MM.1S (cell line): ENCODE data around the gene BRD3.

ENCODE experiments used
- DNase-seq: peaks from one replicate; pipeline ENCODE4 v3.0.0-alpha.2; 2015
- H2AFZ ChIP-seq: fragments of 300-600 bp; sonication (generic); 2 replicates; pipeline ENCODE4 v1.6.0; 2016; ENCODE audit warnings: antibody characterized with exemption, low read length
- H3F3A ChIP-seq: fragments of 300-600 bp; sonication (generic); 2 replicates; pipeline ENCODE4 v1.6.1; 2016; ENCODE audit warnings: mild to moderate bottlenecking, antibody characterized with exemption, low read length, moderate library complexity, mixed read lengths; ENCODE audit not compliant: insufficient read depth
- H3K27ac ChIP-seq: fragments of 300-600 bp; sonication (generic); 2 replicates; pipeline ENCODE4 v1.5.1; 2016; ENCODE audit warnings: mild to moderate bottlenecking, low read length
- H3K27me3 ChIP-seq: fragments of 300-600 bp; sonication (generic); replicated peaks from 2 replicates; pipeline ENCODE4 v1.6.0; 2016; ENCODE audit warnings: low read length; ENCODE audit not compliant: insufficient read depth
- H3K36me3 ChIP-seq: fragments of 300-600 bp; sonication (generic); replicated peaks from 2 replicates; pipeline ENCODE4 v1.6.1; 2016; ENCODE audit warnings: mild to moderate bottlenecking, low read length, mixed read lengths; ENCODE audit not compliant: insufficient read depth
- H3K4me1 ChIP-seq: fragments of 300-600 bp; sonication (generic); 2 replicates; pipeline ENCODE4 v1.6.1; 2016; ENCODE audit warnings: low read length, mixed read lengths
- H3K4me2 ChIP-seq: fragments of 300-600 bp; sonication (generic); 2 replicates; pipeline ENCODE4 v1.6.0; 2016; ENCODE audit warnings: low read depth, low read length
- H3K4me3 ChIP-seq: fragments of 300-600 bp; sonication (generic); 2 replicates; pipeline ENCODE4 v1.5.1; 2016; ENCODE audit warnings: low read length, mixed read lengths
- H3K79me2 ChIP-seq: fragments of 300-600 bp; sonication (generic); 2 replicates; pipeline ENCODE4 v1.6.1; 2016; ENCODE audit warnings: mixed run types, low read length, mixed read lengths
- H3K9ac ChIP-seq: fragments of 300-600 bp; sonication (generic); 2 replicates; pipeline ENCODE4 v1.6.1; 2016; ENCODE audit warnings: low read length, mixed read lengths
- H3K9me2 ChIP-seq: fragments of 300-600 bp; sonication (generic); replicated peaks from 2 replicates; pipeline ENCODE4 v1.6.1; 2016; ENCODE audit warnings: mild to moderate bottlenecking, low read length, mixed read lengths; ENCODE audit not compliant: insufficient read depth
- H3K9me3 ChIP-seq: fragments of 300-600 bp; sonication (generic); replicated peaks from 2 replicates; pipeline ENCODE4 v1.6.1; 2016; ENCODE audit warnings: mild to moderate bottlenecking, low read length, mixed read lengths; ENCODE audit not compliant: insufficient read depth
- H4K20me1 ChIP-seq: fragments of 300-600 bp; sonication (generic); 2 replicates; pipeline ENCODE4 v1.6.1; 2016; ENCODE audit warnings: mild to moderate bottlenecking, low read length, moderate library complexity, mixed read lengths; ENCODE audit not compliant: insufficient read depth
- CTCF ChIP-seq: fragments of 300-600 bp; sonication (generic); IDR thresholded peaks from 2 replicates; pipeline ENCODE4 v1.5.1; 2016; ENCODE audit warnings: antibody characterized with exemption, low read length, mixed read lengths
- EZH2 ChIP-seq: fragments of 300-600 bp; sonication (generic); optimal IDR thresholded peaks from 2 replicates; pipeline ENCODE3; 2017; ENCODE audit warnings: low read depth, mild to moderate bottlenecking, antibody characterized with exemption, low read length, mixed read lengths
- EZH2phosphoT487 ChIP-seq: fragments of 300-600 bp; sonication (generic); IDR thresholded peaks from 2 replicates; pipeline ENCODE4 v1.6.1; 2018; ENCODE audit warnings: antibody characterized with exemption, low read length

BRD3 gene

GRCh38 chr9:134040176-134040565 lies 27.7 kb downstream of the BRD3 start:
- no peaks in the 10 kb centered on the region for H3K79me2 ChIP-seq
- no peak for TF ChIP-seq EZH2
- TF ChIP-seq EZH2phosphoT487 = no peak
- no peak for TF ChIP-seq CTCF
- no peaks in the 10 kb centered on the region for H3K4me1 ChIP-seq
- no peaks in the 10 kb centered on the region for H3F3A ChIP-seq
- no peaks in the 10 kb centered on the region for H3K36me3 ChIP-seq
- no peaks in the 10 kb centered on the region for H3K27me3 ChIP-seq
- H3K9me2 ChIP-seq = no peaks in the 10 kb centered on the region
- H2AFZ ChIP-seq = no peak overlapping the region
- DNase-seq = no peak
- no peak overlapping the region for H3K9ac ChIP-seq
- no peaks in the 10 kb centered on the region for H4K20me1 ChIP-seq
- no peak overlapping the region for H3K4me3 ChIP-seq
- H3K4me2 ChIP-seq = no peak overlapping the region
- no peaks in the 10 kb centered on the region for H3K9me3 ChIP-seq
- H3K27ac ChIP-seq = no peak overlapping the region

- no peaks in the 10 kb centered on the region for H3K36me3 ChIP-seq
- H3F3A ChIP-seq = no peaks in the 10 kb centered on the region
- no peaks in the 10 kb centered on the region for H3K4me1 ChIP-seq
Measured at GRCh38 chr9:134039386-134040175, 28.2 kb downstream of the BRD3 start.

GRCh38 chr9:134037641-134038040 lies 30.2 kb downstream of the BRD3 start:
- TF ChIP-seq EZH2 (no peak), CTCF (no peak), EZH2phosphoT487 (no peak)
- Histone ChIP-seq H3K4me3 (no peak overlapping the region), H3K27me3 (no peaks in the 10 kb centered on the region), H3K27ac (no peak overlapping the region), H3K9ac (no peak overlapping the region), H3F3A (no peaks in the 10 kb centered on the region), H3K9me2 (no peaks in the 10 kb centered on the region), H3K36me3 (no peaks in the 10 kb centered on the region), H2AFZ (no peak overlapping the region), H4K20me1 (no peaks in the 10 kb centered on the region), H3K4me1 (no peaks in the 10 kb centered on the region), H3K4me2 (no peak overlapping the region), H3K9me3 (no peaks in the 10 kb centered on the region), H3K79me2 (no peaks in the 10 kb centered on the region)
- no peak for DNase-seq

More at GRCh38 chr9:134039386-134040175, 28.2 kb downstream of the BRD3 start:
- no peaks in the 10 kb centered on the region for H3K9me3 ChIP-seq
- H3K9ac ChIP-seq = no peak overlapping the region
- H3K79me2 ChIP-seq = no peaks in the 10 kb centered on the region
- no peak overlapping the region for H3K4me2 ChIP-seq
- no peak overlapping the region for H2AFZ ChIP-seq
- H3K27me3 ChIP-seq = no peaks in the 10 kb centered on the region
- DNase-seq = no peak
- H3K4me3 ChIP-seq = no peak overlapping the region
- H3K9me2 ChIP-seq = no peaks in the 10 kb centered on the region
- no peak for TF ChIP-seq CTCF
- TF ChIP-seq EZH2 = no peak
- TF ChIP-seq EZH2phosphoT487 = no peak
- H3K27ac ChIP-seq = no peak overlapping the region
- no peaks in the 10 kb centered on the region for H4K20me1 ChIP-seq
